Endothelial cell (in vitro differentiated cells): Measurements from ENCODE around the gene IL26. TPM values are rescaled to one million over a fixed set of nuclear protein-coding genes. Genes with fewer than 3 reads are reported as not detected.

Experiments
- DNase-seq: peaks from one replicate; pipeline ENCODE4 v3.0.0; 2021; ENCODE audit warnings: low spot score
- H3K27ac Mint-ChIP-seq: one replicate; pipeline ENCODE4 v1.8.0; 2021; ENCODE audit warnings: mixed read lengths, inconsistent platforms; ENCODE audit not compliant: unreplicated experiment
- H3K27me3 Mint-ChIP-seq: one replicate; pipeline ENCODE4 v1.8.0; 2021; ENCODE audit warnings: mild to moderate bottlenecking, moderate library complexity, mixed read lengths, inconsistent platforms; ENCODE audit not compliant: unreplicated experiment
- H3K36me3 Mint-ChIP-seq: one replicate; pipeline ENCODE4 v1.8.0; 2021; ENCODE audit warnings: mild to moderate bottlenecking, low read depth, mixed read lengths, inconsistent platforms; ENCODE audit not compliant: unreplicated experiment
- H3K4me1 Mint-ChIP-seq: one replicate; pipeline ENCODE4 v1.8.0; 2021; ENCODE audit warnings: mild to moderate bottlenecking, mixed read lengths, inconsistent platforms; ENCODE audit not compliant: unreplicated experiment
- H3K4me3 Mint-ChIP-seq: one replicate; pipeline ENCODE4 v1.8.0; 2021; ENCODE audit warnings: mild to moderate bottlenecking, mixed read lengths, inconsistent platforms; ENCODE audit not compliant: unreplicated experiment
- H3K9me3 Mint-ChIP-seq: one replicate; pipeline ENCODE4 v1.8.0; 2021; ENCODE audit warnings: mixed read lengths, inconsistent platforms; ENCODE audit not compliant: unreplicated experiment
- total RNA-seq: library from RNA; stranded (reverse); fragmentation: NEBNext Ultra II Directional; extraction: Animal tissue kit (Norgen Biotek cat#: 25700); gene quantifications from one replicate; pipeline ENCODE4 v1.2.1, GENCODE V29; 2021; ENCODE audit not compliant: unreplicated experiment
- TF ChIP-seq, protein P1 (sequence below): fragments of 200-600 bp; sonication (generic); IDR thresholded peaks from one replicate; pipeline ENCODE4 v1.5.0; 2021; ENCODE audit warnings: antibody characterized with exemption; ENCODE audit not compliant: unreplicated experiment

Gene IL26
- total RNA-seq, 1 donor from 2014 or later = not detected

DNA sequence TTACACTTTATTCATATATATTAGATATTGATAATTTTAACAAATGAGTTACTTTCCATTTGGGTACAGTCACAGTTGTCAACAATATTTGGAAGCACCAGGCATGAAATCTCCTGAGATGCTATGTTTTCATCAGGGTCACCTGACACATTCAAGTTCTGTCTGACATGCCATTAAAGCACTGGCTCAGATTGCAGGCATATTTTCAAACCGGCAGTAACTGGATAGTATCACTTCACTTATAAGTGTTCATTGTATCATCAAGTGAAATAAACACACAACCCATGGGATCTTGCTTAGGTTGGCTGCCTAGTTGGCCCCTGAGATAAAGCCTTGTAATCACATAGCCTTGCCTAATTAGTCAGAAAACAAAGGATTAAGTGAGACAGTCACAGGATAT lies 70.8 kb downstream of the IL26 start:
- Mint-ChIP-seq H3K4me1 (peaks cover 2% of the 10 kb centered on the region), H3K36me3 (no peaks in the 10 kb centered on the region), H3K9me3 (no peaks in the 10 kb centered on the region), H3K27ac (no peak overlapping the region), H3K4me3 (no peak overlapping the region), H3K27me3 (peaks cover 2% of the 10 kb centered on the region)
- TF ChIP-seq, protein P1, sequence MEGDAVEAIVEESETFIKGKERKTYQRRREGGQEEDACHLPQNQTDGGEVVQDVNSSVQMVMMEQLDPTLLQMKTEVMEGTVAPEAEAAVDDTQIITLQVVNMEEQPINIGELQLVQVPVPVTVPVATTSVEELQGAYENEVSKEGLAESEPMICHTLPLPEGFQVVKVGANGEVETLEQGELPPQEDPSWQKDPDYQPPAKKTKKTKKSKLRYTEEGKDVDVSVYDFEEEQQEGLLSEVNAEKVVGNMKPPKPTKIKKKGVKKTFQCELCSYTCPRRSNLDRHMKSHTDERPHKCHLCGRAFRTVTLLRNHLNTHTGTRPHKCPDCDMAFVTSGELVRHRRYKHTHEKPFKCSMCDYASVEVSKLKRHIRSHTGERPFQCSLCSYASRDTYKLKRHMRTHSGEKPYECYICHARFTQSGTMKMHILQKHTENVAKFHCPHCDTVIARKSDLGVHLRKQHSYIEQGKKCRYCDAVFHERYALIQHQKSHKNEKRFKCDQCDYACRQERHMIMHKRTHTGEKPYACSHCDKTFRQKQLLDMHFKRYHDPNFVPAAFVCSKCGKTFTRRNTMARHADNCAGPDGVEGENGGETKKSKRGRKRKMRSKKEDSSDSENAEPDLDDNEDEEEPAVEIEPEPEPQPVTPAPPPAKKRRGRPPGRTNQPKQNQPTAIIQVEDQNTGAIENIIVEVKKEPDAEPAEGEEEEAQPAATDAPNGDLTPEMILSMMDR = no peak
- no peak for DNase-seq

Other genes starting within 250 kb of the IL26 start
- gene IFNG-AS1, start 236.4 kb downstream of the IL26 start, total RNA-seq = not detected
- not detected for gene IFNG, start 66.1 kb downstream of the IL26 start, total RNA-seq
- not detected for gene IL22, start 27.8 kb upstream of the IL26 start, total RNA-seq
- 18.1 TPM for gene MDM1, start 106.6 kb upstream of the IL26 start, total RNA-seq